ENCODE results near the gene TSPAN5.
"Not testable (repeated sequence)": the region's sequence is repeated elsewhere in the genome, so short reads cannot be mapped to it uniquely, and the experiment has no call there.

TSPAN5 gene

DNA sequence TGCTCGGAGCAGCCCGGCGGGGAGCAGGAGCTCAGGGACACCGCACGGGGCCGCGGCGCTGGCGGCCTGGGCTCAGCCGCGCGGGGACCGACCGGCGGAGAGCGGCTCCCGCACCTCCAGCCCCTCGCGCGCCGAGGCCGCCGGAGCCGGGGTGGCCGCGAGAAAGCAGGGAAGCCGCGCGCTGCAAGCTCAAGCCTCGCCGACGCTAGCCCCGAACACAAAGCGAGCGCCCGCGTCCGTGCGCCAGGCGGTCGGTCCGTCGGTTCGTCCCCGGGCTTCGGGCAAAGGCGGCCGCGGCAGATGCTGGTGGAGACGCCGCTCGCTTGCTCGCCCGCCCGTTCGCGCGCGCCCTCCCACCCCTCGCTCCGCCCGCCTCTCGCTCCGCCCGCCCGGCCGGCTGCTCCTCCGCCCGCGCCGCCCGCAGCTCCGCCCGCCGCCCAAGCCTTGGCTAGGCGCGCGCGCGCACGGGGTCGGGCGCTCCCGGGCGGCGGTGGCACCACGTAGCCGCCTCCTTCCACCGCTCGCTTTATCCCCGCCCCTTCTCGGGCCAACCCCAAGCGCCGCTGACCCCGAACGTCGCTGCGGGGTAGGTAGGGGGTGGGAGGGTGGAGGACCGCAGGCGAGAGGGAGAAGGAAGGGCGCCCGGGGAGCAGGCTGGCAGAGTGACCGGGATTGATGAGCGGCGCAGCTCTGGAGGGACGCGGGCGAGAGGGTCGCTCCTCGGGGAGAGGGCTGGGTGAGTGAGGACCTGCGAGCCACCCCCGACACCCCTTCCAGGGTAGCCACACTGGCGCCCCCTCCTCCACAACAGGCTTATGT, at the start of gene TSPAN5:
Gene TSPAN5 (minus strand): TSS at position 325 of the 819 bp plus-strand sequence.
- Histone ChIP-seq H3K4me3 (ENCODE audit: insufficient read depth, low read length, poor library complexity, severe bottlenecking) (peak within 1 kb of the TSS; percentile 52), H3K27ac (ENCODE audit: low read depth, low read length) (no peak within 1 kb of the TSS), H2AFZ (ENCODE audit: low read depth, low read length, severe bottlenecking) (peak within 1 kb of the TSS; percentile 54), H3K9ac (ENCODE audit: low read length) (peak within 1 kb of the TSS; percentile 50), H3K9me2 (replicated peaks; ENCODE audit: insufficient read depth, low read length) (no peaks in the 10 kb centered on the region), H3K27me3 (ENCODE audit: low read length) (no peaks in the 10 kb centered on the region), H3F3A (ENCODE audit: insufficient read depth) (no peaks in the 10 kb centered on the region), H4K20me1 (ENCODE audit: low read depth, low read length) (no peaks in the 10 kb centered on the region), H3K36me3 (ENCODE audit: low read length) (no peaks in the 10 kb centered on the region), H3K4me2 (ENCODE audit: low read depth, low read length, poor library complexity, severe bottlenecking) (peak within 1 kb of the TSS; percentile 81), H3K79me2 (ENCODE audit: insufficient read depth, low read length) (no peaks in the 10 kb centered on the region), H3K9me3 (ENCODE audit: insufficient read depth, low read length) (no peaks in the 10 kb centered on the region)
- TF ChIP-seq, protein P1, sequence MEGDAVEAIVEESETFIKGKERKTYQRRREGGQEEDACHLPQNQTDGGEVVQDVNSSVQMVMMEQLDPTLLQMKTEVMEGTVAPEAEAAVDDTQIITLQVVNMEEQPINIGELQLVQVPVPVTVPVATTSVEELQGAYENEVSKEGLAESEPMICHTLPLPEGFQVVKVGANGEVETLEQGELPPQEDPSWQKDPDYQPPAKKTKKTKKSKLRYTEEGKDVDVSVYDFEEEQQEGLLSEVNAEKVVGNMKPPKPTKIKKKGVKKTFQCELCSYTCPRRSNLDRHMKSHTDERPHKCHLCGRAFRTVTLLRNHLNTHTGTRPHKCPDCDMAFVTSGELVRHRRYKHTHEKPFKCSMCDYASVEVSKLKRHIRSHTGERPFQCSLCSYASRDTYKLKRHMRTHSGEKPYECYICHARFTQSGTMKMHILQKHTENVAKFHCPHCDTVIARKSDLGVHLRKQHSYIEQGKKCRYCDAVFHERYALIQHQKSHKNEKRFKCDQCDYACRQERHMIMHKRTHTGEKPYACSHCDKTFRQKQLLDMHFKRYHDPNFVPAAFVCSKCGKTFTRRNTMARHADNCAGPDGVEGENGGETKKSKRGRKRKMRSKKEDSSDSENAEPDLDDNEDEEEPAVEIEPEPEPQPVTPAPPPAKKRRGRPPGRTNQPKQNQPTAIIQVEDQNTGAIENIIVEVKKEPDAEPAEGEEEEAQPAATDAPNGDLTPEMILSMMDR (IDR thresholded peaks at IDR 0.05; ENCODE audit: insufficient read depth, low read length, poor library complexity, severe bottlenecking) = no peak
- TF ChIP-seq EZH2phosphoT487 (conservative IDR thresholded peaks at IDR 0.05; ENCODE audit: low read length) = no peak

DNA sequence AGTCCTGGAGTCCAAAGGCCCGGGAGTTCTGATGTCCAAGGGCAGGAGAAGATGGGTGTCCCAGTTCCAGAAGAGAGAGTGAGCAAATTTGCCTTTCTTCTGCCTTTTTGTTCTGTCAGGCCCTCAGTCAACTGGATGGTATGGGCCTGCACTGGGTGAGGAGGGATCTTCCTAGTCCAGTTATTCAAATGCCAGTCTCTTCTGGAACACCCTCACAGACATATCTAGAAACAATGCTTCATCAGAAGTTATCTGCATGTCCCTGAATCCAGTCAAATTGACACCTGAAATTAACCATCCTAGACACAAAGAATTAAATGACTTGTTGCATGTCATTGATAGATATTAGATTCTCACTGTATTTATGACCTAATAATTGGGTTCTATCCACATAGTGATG, 48.5 kb upstream of the TSPAN5 start:
- Histone ChIP-seq H3K9me3 (ENCODE audit: insufficient read depth, low read length) (no peaks in the 10 kb centered on the region), H4K20me1 (ENCODE audit: low read depth, low read length) (no peaks in the 10 kb centered on the region), H3K4me3 (ENCODE audit: insufficient read depth, low read length, poor library complexity, severe bottlenecking) (no peak overlapping the region), H3K9me2 (replicated peaks; ENCODE audit: insufficient read depth, low read length) (no peaks in the 10 kb centered on the region), H3K4me2 (ENCODE audit: low read depth, low read length, poor library complexity, severe bottlenecking) (no peak overlapping the region), H3K27ac (ENCODE audit: low read depth, low read length) (no peak overlapping the region), H2AFZ (ENCODE audit: low read depth, low read length, severe bottlenecking) (no peak overlapping the region), H3K79me2 (ENCODE audit: insufficient read depth, low read length) (no peaks in the 10 kb centered on the region), H3K27me3 (ENCODE audit: low read length) (no peaks in the 10 kb centered on the region), H3K9ac (ENCODE audit: low read length) (no peak overlapping the region), H3K36me3 (ENCODE audit: low read length) (no peaks in the 10 kb centered on the region), H3F3A (ENCODE audit: insufficient read depth) (no peaks in the 10 kb centered on the region)
- TF ChIP-seq EZH2phosphoT487 (conservative IDR thresholded peaks at IDR 0.05; ENCODE audit: low read length) = no peak
- TF ChIP-seq, protein P1 (IDR thresholded peaks at IDR 0.05; ENCODE audit: insufficient read depth, low read length, poor library complexity, severe bottlenecking) = no peak

- no peak overlapping the region for H2AFZ ChIP-seq (ENCODE audit: low read depth, low read length, severe bottlenecking)
- H3F3A ChIP-seq (ENCODE audit: insufficient read depth) = no peaks in the 10 kb centered on the region
- H3K27me3 ChIP-seq (ENCODE audit: low read length) = no peaks in the 10 kb centered on the region
- H3K4me3 ChIP-seq (ENCODE audit: insufficient read depth, low read length, poor library complexity, severe bottlenecking) = no peak overlapping the region
- H3K79me2 ChIP-seq (ENCODE audit: insufficient read depth, low read length) = no peaks in the 10 kb centered on the region
- H3K4me2 ChIP-seq (ENCODE audit: low read depth, low read length, poor library complexity, severe bottlenecking) = no peak overlapping the region
- H3K36me3 ChIP-seq (ENCODE audit: low read length) = no peaks in the 10 kb centered on the region
- no peak overlapping the region for H3K27ac ChIP-seq (ENCODE audit: low read depth, low read length)
- no peaks in the 10 kb centered on the region for H4K20me1 ChIP-seq (ENCODE audit: low read depth, low read length)
- TF ChIP-seq, protein P1 (IDR thresholded peaks at IDR 0.05; ENCODE audit: insufficient read depth, low read length, poor library complexity, severe bottlenecking) = no peak
- TF ChIP-seq EZH2phosphoT487 (conservative IDR thresholded peaks at IDR 0.05; ENCODE audit: low read length) = no peak
- no peaks in the 10 kb centered on the region for H3K9me2 ChIP-seq (replicated peaks; ENCODE audit: insufficient read depth, low read length)
- no peaks in the 10 kb centered on the region for H3K9me3 ChIP-seq (ENCODE audit: insufficient read depth, low read length)
- H3K9ac ChIP-seq (ENCODE audit: low read length) = no peak overlapping the region
Measured at GRCh38 chr4:98706200-98706813, 47.9 kb upstream of the TSPAN5 start.

- not testable (repeated sequence) for H3K4me2 ChIP-seq (ENCODE audit: low read depth, low read length, poor library complexity, severe bottlenecking); H3K9me2 ChIP-seq (replicated peaks; ENCODE audit: insufficient read depth, low read length); H3F3A ChIP-seq (ENCODE audit: insufficient read depth); H3K9me3 ChIP-seq (ENCODE audit: insufficient read depth, low read length); H3K79me2 ChIP-seq (ENCODE audit: insufficient read depth, low read length); H3K27ac ChIP-seq (ENCODE audit: low read depth, low read length); H4K20me1 ChIP-seq (ENCODE audit: low read depth, low read length); H3K9ac ChIP-seq (ENCODE audit: low read length); H3K36me3 ChIP-seq (ENCODE audit: low read length); H2AFZ ChIP-seq (ENCODE audit: low read depth, low read length, severe bottlenecking); H3K27me3 ChIP-seq (ENCODE audit: low read length); H3K4me3 ChIP-seq (ENCODE audit: insufficient read depth, low read length, poor library complexity, severe bottlenecking)
Measured at GRCh38 chr4:98705586-98705985, 47.2 kb upstream of the TSPAN5 start.

Measured in SU-DHL-6 (cell line).